Medulla oblongata (tissue), 1 donor: ENCODE data around the gene PTGER3.
A peak's percentile ranks its signal among the peaks of the same experiment; 100 is the strongest.

Experiments
- DNase-seq: peaks from one replicate; pipeline ENCODE4 v3.0.0-alpha.2; 2015; ENCODE audit errors: extremely low spot score

Gene PTGER3

DNA sequence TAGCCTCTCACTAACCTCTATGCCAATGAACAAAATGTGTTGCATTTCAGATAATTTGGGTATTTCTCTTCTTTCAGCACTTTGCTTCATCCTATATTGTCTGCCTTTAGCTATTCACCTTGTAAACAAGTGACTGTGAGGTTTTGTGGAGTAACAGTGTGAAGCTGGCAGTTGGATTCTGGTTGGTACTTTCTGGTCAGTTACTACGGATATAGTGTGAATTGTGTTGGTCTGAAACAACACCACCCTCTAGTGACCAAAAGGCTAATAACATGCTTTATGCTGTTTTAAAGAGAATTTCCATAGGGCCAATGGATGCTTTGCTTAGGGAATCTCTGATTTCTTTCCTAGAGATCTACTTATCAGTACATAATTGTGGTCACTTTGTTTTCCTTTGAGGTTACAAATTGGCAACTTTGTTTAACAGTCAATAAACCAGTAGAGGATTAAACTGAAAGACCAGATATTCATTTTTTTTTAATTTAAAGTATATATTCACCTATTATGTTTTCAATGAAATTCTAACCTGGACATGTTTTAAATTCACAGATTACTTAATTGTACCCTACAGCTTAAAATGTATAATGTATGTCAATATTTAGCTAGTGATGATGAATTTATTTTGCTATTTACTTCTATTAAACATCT is 2.5 kb upstream of the PTGER3 start:
- DNase-seq, result peak; percentile 86

DNA sequence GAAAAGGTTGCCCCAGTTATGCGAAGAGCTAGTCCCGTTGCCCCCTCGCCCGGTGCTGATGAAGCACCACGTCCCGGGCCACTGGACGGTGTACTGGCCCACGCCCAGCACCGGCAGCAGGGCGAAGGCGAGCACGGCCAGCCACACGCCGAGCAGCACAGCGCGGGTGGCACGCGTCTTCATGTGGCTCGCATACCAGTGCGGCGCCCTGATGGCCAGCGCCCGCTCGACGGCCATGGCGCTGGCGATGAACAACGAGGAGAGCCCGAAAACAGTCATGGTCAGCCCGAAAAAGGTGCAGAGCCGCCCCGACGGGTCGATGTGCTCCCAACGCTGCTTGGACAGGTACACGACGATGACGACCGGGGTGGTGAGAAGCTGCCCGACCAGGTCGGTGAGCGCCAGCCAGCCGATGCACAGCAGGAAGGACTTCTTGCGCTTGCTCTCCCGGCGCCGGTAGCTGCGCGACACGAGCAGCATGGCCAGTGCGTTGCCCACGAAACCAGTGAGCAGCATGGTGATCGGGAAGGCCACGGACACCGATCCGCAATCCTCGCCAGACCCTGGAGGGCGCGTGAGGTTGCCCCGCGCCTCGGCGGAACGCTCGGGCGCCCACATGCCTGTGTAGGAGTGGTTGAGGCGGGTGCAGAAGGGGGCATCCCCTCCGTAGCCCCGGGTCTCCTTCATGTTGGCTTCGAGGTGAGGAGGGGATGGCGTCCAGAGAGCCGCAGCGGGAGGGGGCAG is 553 bp downstream of the PTGER3 start:
- DNase-seq, result no peak

DNA sequence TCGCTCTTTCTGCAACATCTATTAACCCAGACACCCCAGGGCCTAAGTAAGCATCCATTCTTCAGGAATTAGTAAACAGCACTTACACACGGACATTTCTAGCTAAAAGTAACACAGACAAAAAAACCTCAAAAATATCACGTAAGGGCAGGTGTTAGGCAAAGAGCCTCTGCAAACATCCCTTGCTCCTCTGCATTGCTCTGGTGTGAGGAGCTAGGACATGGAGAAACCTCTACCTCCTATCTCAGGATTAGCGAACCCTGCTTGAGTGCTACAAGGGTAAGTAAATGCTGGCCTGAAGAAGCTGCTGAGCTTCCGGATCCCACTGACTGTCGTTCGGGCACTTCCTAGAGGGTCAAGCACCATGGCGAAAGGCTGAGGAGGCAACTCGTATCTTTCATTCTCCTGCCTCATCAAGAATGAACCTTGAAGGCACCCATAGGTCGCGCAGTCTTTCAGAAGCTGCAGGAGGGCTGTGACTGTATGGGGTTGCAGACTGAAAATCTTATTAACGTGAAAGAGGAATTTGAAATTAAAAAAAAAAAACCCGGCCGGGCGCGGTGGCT is 2.1 kb downstream of the PTGER3 start:
- no peak for DNase-seq

DNA sequence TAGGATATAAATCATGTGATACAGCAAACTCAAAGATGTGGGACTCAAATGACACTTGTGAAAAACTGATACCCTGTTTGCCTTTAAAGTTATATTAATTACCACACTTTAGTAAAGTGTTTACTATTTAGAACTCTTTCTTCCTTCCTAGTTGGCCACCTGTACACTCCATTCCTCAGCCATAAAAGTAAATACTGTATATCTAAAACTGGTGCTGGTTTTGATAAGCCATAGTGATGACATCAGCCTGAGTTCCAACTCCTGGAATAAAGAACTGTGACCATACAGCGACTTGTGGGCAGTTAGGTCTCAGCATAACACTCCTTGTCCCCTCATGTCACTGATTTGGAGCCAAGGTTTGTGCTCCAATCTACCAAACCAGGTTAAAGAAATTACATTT is 2.8 kb downstream of the PTGER3 start:
- DNase-seq, result no peak

DNA sequence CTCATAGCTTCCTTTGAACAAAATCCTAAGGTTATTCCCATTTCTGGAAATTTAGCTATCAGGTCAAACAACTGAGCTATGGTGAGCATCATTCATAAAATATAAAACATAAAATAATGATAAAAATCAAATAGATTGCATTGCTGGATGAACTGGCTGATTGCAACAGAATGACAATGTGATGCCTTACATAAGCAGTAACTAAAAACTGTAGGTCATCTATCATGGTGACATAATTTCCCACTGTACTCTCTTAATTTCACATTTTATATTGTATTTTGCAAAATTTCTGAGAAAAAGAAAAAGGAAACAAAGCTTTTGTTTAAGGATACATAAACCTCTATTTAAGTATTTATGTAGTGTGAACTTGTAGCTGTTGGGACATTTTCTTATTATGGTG is 4.6 kb downstream of the PTGER3 start:
- no peak for DNase-seq

DNA sequence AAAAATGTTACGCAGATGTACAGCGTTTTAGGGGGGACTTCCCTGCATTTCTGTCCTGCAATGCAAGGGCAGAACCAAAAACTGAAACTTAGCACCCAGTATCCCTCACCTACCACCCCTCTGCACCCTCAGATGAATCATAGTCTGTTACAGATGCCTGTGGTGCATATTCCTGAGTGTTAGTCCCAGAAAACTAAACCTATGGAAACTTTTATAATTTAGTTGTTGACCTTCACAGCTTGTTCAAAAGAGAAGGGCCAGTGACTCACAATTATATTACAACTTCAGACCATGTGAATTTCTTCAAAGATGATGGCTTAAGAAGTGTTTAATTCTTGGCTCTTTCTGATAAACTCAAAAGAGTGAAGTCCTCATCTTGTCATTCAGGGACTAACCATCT is 5.8 kb downstream of the PTGER3 start:
- no peak for DNase-seq

DNA sequence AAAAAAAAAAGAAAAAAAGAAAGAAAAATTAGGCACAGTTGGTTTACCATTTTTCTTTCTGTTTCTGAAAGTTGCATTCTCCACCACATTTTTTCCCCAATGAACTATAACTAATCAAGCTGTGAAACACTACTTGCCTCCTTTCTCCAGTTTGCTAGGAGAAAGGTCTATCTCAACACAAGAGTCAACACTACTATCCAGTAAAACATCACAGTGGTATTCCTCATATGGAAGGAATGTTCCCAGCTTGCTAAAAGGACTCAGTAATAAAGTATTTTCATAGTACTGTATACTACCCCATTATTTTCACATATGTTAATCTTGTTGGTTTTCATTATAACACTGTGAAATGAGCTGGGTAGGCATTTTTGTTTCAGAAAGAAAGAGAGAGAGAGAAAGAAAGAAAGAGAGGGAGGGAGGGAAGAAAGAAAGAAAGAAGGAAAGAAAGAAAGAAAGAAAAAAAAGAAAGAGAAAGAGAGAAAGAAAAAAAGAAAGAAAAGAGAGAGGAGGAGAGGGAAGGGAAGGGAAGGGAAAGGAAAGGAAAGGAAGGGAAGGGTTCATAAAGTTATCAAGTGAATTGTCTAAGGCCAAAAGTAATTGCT is 7.9 kb downstream of the PTGER3 start:
- no peak for DNase-seq

DNA sequence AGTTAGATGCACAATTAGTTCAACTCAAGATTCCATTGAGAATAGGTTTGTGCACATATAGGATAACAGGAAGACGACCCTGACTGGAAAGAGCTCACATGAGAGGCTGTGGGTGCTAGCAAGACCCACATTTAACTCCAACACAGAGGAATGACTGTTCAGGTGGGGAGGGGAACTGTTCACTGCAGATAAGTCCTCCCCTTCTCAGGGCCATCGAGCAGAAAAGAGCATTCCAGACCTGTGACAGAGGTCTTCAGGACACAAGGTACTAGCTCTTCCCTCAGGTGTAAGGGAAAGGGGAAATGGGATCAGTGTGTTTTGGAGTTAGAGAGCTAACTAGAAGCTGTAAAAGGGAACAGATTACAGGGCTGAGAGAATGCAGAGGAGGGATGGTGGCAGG is 8.7 kb downstream of the PTGER3 start:
- DNase-seq, result no peak

DNA sequence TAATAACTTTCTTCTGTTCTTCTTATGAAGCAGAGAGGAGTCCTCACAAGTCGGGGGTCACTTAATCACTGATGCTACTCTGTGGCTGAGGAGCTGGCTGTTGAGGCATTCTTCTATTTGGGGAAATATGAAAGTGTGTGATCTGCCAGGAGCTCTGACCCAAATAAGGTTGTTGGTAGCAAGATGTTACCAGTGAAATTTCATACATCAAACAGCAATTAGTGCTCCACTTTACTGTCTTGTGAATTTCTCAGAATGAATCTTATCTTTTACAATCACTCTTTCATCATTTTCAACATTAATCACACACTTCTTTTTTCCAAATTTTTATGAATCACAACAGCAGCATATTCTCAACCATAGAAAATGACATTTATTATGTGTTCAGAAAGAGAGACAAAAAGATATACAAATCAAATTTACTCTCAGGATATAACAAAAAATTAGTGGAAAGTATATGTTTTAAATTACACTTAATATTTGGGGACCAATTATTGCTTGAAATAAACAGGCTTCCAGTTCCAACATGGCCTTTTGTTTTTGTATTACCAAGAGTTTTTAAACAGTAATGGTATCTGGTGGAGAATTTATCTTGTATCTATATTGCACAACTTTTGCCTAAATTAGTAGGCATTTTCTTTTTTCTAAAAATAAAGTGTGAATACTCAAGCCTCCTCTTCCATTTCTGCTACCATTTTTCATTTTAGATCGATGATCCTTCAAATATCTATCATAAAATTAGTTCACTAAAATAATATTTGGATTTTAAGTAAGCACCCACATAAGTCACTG is 9.6 kb downstream of the PTGER3 start:
- no peak for DNase-seq

DNA sequence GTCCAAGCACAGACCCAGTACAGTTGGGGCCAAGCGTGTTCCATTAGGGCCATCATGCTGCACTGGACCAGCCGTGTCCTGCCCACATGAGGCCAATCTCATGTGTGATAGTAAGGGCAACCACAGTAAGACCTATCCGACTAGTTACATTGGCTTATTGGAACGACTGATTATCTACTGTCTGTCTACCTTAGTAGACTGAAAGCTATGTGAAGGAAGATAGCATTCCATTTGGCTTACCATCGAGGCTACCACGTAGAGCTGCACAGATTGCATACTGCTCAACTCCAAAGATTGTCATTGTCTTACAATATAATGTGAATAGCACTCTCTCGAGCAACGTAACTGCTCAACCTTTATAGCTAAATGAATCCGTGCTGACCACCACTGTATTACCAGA is 10.6 kb downstream of the PTGER3 start:
- DNase-seq, result no peak

DNA sequence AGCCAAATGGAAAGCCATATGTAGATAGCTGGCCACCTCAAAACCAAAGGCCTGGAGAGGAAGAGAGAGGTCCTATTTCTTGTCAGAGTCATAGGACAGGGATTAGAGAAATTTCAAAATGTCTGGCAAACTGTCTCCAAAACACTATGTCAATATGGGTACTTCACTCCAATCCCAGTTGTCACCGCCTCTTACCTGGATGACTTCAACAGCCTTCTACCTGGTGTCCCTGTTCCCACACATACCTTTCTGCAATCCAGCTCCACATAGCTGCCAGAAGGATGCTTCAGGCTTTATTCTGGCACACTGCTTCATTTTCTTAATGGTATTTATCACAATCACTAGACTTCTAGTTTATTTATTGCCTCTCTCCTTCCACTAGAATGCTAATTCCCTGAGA is 14.5 kb downstream of the PTGER3 start:
- no peak for DNase-seq

DNA sequence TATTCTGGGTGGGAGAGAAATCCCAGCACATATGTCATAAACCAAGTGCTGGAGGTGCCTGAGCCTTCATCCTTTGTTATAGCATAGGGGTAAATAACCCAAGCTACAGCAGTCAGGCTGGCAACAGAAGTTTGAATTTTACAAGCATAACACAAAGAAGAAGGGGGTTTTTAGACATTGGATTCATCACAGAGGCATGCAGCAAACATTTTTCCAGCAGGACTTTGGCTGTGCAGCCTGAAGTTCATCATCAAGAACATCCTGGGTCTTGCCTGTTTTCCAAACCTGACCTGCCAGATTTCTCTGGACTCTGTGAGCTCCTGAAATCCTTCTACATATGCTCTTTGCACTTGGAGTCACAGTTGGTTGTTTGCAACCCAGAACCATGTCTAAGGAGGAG is 16.2 kb downstream of the PTGER3 start:
- DNase-seq, result no peak

DNA sequence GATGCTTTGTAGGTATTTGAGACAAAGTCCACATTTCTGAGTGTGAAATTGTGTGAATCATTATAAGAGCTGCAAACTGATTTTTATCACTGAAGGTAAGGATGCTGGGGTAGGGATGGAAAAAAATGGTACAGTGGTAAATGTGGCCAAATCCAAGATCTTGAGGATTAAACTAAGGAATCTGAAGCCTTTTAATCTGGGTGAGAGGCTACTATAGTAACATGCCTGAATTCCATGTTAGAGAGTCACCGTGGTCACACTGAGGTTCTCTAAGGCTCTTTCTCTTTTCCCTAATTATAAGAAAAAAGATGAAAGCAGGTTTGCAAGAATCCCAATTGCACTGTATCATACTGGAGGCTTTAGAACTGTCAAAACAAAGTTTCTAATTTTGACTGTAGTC is 17.6 kb downstream of the PTGER3 start:
- DNase-seq, result no peak

DNA sequence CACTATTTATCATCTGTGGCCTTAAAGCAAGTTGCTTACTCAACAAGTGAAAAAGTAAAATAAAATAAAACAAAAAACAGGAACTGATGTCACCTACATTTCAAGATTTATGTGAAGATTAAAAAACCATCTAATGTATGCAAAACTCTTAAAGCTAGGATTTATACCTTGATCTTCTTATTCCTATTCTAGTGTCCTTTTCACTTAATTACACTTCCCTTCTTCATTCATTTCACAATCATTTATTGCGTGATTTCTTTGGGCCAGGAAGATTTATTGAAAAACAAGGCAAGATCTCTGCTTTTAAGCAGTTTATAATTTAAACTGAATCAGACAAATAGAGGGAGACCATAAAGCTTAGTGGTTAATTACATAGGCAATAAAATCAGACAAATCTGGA is 18.6 kb downstream of the PTGER3 start:
- DNase-seq, result no peak

DNA sequence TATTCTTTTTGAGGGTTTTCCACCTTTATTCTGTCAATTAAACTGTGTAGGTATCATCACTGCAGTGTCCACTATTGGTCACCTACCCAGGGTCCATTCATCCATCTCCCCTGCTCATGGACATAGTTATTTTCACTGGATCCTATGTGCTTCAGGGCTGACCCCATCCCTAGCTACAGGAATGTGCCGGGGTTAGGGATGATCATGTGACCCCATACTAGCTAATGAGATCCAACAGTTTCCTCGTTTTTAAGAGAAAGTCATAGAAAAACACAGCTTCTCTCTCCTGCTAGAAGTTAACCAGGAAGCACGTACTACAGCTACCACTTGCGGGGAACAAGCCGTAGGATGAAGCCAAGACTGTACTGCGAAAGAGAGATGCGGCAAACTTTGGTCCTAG is 19.6 kb downstream of the PTGER3 start:
- no peak for DNase-seq

DNA sequence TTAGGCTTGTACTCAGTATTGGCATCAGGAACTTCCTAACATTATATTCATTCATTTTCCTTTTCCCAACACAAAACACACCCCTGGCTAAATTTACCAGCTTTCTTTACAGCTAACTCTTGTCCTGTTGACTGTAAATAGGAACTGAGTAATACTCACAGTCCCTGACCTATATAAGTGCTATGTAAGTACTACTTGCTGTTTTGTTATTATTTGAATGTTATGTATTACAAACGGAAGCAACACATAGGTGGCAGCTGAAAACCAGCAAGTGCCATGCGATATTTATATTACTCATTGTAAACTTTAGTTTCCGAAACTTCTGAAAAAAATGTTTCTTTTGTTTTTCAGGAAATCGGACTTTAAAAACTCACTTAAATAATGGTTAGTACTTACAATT is 21.5 kb downstream of the PTGER3 start:
- DNase-seq, result no peak

DNA sequence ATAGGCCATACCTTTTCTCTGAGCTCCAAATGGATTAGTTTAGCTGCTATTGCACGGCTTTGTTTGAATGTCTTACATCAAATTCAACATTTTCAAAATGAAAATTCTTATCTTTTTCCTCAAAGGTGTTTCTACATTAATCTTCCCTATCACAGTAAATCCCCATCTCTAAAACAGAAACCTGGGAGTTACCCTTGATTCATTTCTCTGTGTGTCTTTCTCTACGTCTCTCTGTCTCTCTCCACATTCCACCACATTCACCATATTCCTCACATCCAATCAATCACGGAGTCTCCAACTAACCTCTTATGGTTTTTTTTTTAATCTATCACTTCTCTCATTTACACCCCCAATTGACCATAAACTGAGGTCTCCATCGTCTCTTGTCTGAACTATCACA is 24.1 kb downstream of the PTGER3 start:
- DNase-seq, result no peak

DNA sequence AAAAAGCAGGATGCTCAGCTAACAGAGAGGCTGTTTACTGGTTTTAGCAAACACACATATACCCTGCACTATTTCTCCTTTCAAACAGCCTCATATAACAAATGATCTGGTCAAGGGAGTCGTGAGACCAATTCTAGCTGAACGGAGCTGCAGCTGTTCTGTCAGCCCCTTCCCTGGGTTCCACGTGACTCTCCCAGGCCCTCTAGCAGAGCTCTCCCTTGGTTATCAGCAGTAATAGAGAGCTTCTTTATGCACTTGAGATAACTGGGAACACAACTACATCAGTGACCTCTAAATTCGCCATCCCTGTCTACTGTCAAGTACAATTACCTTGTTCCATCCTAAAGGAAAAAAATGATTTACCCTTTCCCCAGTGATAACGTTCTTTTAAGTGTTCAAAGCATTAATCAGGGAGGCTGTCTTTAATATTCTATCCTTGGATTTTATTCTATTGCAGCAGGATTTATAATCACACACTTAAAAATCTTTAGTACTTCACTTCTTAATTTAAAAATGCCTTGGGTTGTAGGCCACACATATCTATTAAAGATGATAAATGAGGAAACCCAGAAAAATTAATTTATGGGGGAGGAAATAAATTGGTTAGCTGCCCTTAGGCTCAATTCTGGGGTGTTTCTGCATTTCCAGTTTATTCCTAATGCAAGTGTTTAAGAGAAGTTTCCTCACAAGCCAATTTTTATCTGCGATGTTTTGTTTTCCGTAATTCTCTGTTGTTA is 28.2 kb downstream of the PTGER3 start:
- peak; percentile 36 for DNase-seq

DNA sequence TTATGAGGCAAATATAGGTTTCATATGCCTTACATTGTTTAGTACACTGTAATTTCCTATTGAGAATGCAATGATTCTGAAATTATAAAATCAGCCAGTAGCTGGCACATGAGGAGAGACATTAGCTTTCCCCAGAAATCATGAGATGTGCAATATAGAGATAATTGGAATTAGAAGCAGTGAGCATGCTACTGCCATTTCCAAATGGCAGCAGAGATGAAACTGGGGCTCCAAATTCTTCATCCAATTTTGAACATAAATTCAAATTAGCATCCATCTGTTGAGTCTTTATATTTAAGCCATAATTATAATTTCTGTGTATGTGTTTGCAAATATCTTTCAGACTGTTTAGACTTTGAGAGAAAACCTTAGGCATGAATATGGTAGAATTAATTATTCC is 28.8 kb downstream of the PTGER3 start:
- no peak for DNase-seq

DNA sequence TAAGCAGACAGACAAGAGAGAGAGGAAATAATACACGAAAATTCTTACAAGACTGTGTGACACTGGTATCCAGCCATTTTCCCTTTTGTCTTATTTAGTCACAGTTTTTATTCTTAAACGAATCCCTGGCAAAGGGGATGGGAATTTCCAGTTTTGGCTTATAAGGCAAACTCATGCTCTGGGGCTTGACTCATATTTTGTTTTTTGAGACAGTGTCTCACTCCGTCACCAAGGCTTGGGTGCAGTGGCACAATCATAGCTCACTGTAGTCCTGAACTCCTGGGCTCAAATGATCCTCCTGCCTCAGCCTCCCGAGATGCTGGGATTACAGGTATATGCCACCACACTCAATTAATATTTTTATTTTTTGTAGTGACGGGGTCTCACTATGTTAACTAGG is 31.9 kb downstream of the PTGER3 start:
- DNase-seq, result no peak

DNA sequence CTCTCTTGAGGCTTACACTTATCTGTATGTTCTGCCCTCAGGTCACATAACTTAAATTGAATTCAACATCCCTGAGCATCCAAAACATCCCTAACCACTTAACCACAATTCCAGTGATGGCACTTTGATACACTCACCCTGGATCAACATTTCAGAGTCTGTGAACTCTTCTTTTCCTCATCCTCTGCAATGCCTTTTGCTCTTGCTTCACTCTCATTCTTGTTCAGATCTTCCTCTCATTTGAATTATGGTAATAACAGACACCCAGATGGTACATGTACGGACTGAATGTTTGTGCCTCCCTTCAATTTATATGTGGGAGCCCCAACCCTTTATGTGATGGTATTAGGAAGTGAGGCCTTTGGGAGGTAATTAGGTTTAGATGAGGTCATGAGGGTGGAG is 33.4 kb downstream of the PTGER3 start:
- no peak for DNase-seq
